IMR-90 (cell line): ENCODE measurements around the gene LAMC3. TPM values are rescaled to one million over a fixed set of nuclear protein-coding genes. Genes with fewer than 3 reads are reported as not detected.

Experiments
- ATAC-seq: fragments of 200-7000 bp; cut with Tn5 transposase; 2 replicates; pipeline ENCODE4 v1.9.1; 2020; ENCODE audit warnings: low read depth, mild to moderate bottlenecking, moderate library complexity
- BruUV-seq: library from RNA; stranded (reverse); fragments of 400-500 nt; replicated peaks from 2 replicates; lab custom pipeline; 2021; lab: Mats Ljungman, UMichigan
- CTCF ChIA-PET: fragments of 300-600 bp; formaldehyde crosslinking; extraction: SDS; loops from one replicate; lab custom pipeline; 2021; ENCODE audit warnings: antibody characterized with exemption; lab: Yijun Ruan, JAX
- POLR2A ChIA-PET: fragments of 300-600 bp; sonication (Branson Sonifier 250); formaldehyde crosslinking; loops from one replicate; lab custom pipeline; 2022; ENCODE audit warnings: antibody characterized with exemption; ENCODE audit not compliant: unreplicated experiment; lab: Charles Lee
- DNase-seq: peaks from one replicate; pipeline ENCODE4 v3.0.0; 2013
- H2AFZ ChIP-seq: replicated peaks from 2 replicates; pipeline ENCODE3; 2013; ENCODE audit warnings: low read length, mild to moderate bottlenecking; ENCODE audit not compliant: poor library complexity
- H2AK5ac ChIP-seq: 2 replicates; pipeline ENCODE4 v1.6.1; 2013; ENCODE audit warnings: low read depth, low read length, inconsistent platforms
- H2AK9ac ChIP-seq: replicated peaks from 2 replicates; pipeline ENCODE3; 2013; ENCODE audit warnings: mild to moderate bottlenecking, low read depth, low read length, moderate library complexity; ENCODE audit not compliant: poor library complexity
- H2BK120ac ChIP-seq: 2 replicates; pipeline ENCODE4 v1.6.1; 2013; ENCODE audit warnings: low read depth, low read length, inconsistent platforms
- H2BK15ac ChIP-seq: 3 replicates; pipeline ENCODE4 v1.6.1; 2013; ENCODE audit warnings: low read depth, low read length, inconsistent platforms
- H2BK20ac ChIP-seq: 2 replicates; pipeline ENCODE4 v1.6.1; 2013; ENCODE audit warnings: low read depth, mild to moderate bottlenecking, inconsistent platforms, low read length, moderate library complexity
- H2BK5ac ChIP-seq: 2 replicates; pipeline ENCODE4 v1.6.1; 2013; ENCODE audit warnings: mild to moderate bottlenecking, low read depth, low read length, inconsistent platforms; ENCODE audit not compliant: poor library complexity, severe bottlenecking
- H3K14ac ChIP-seq: replicated peaks from 2 replicates; pipeline ENCODE4 v1.6.1; 2013; ENCODE audit warnings: low read depth, low read length, inconsistent platforms
- H3K18ac ChIP-seq: 2 replicates; pipeline ENCODE4 v1.6.1; 2013; ENCODE audit warnings: low read depth, low read length, control low read depth
- H3K23ac ChIP-seq: 2 replicates; pipeline ENCODE4 v1.6.1; 2013; ENCODE audit warnings: low read depth, low read length, inconsistent platforms
- H3K27ac ChIP-seq: 2 replicates; pipeline ENCODE4 v1.5.1; 2013; ENCODE audit warnings: mild to moderate bottlenecking, control low read depth, low read length; ENCODE audit not compliant: insufficient read depth
- H3K27me3 ChIP-seq: 2 replicates; pipeline ENCODE4 v1.6.1; 2013; ENCODE audit warnings: low read length; ENCODE audit not compliant: control insufficient read depth, insufficient read depth
- H3K36me3 ChIP-seq: 2 replicates; pipeline ENCODE4 v1.6.1; 2013; ENCODE audit warnings: low read length, mixed read lengths; ENCODE audit not compliant: control insufficient read depth, insufficient read depth
- H3K4ac ChIP-seq: 2 replicates; pipeline ENCODE4 v1.6.1; 2013; ENCODE audit warnings: low read depth, low read length, inconsistent platforms
- H3K4me1 ChIP-seq: 2 replicates; pipeline ENCODE4 v1.6.1; 2013; ENCODE audit warnings: low read length, mixed read lengths; ENCODE audit not compliant: control insufficient read depth, insufficient read depth
- H3K4me2 ChIP-seq: 2 replicates; pipeline ENCODE4 v1.6.1; 2013; ENCODE audit warnings: low read depth, mild to moderate bottlenecking, control low read depth, low read length, moderate library complexity
- H3K4me3 ChIP-seq: 2 replicates; pipeline ENCODE4 v1.5.1; 2013; ENCODE audit warnings: low read depth, mild to moderate bottlenecking, control low read depth, low read length, moderate library complexity; ENCODE audit not compliant: insufficient read depth
- H3K56ac ChIP-seq: 2 replicates; pipeline ENCODE4 v1.6.1; 2013; ENCODE audit warnings: low read length, inconsistent platforms; ENCODE audit not compliant: insufficient read depth; ENCODE audit errors: extremely low read depth
- H3K79me1 ChIP-seq, 2 experiments: 2 replicates each; pipeline ENCODE4 v1.6.1; 2013; ENCODE audit warnings: low read length in 2 of 2, inconsistent platforms in 1 of 2, low read depth in 1 of 2
- H3K9ac ChIP-seq: 2 replicates; pipeline ENCODE4 v1.6.1; 2013; ENCODE audit warnings: low read depth, low read length, control low read depth
- H3K9me1 ChIP-seq: 2 replicates; pipeline ENCODE4 v1.6.1; 2013; ENCODE audit warnings: low read length, inconsistent platforms; ENCODE audit not compliant: insufficient read depth
- H3K9me3 ChIP-seq: 2 replicates; pipeline ENCODE4 v1.6.1; 2013; ENCODE audit warnings: low read length; ENCODE audit not compliant: control insufficient read depth, insufficient read depth
- H4K20me1 ChIP-seq: 2 replicates; pipeline ENCODE4 v1.6.1; 2013; ENCODE audit warnings: low read length, inconsistent platforms; ENCODE audit not compliant: insufficient read depth
- H4K5ac ChIP-seq: 2 replicates; pipeline ENCODE4 v1.6.1; 2013; ENCODE audit warnings: mild to moderate bottlenecking, low read depth, low read length, control low read depth
- H4K8ac ChIP-seq, 2 experiments: 2 replicates each; pipeline ENCODE4 v1.6.1; 2013; ENCODE audit warnings: low read depth in 2 of 2, low read length in 2 of 2, control low read depth in 1 of 2, inconsistent platforms in 1 of 2
- H4K91ac ChIP-seq: 2 replicates; pipeline ENCODE4 v1.6.1; 2013; ENCODE audit warnings: low read depth, low read length, inconsistent platforms; ENCODE audit not compliant: insufficient read depth
- BHLHE40 ChIP-seq: fragments of 150-350 bp; IDR thresholded peaks from 2 replicates; pipeline ENCODE4 v1.6.1; 2016; ENCODE audit warnings: mild to moderate bottlenecking, low read depth, low read length
- CEBPB ChIP-seq: IDR thresholded peaks from 2 replicates; pipeline ENCODE4 v1.6.1; 2012; ENCODE audit warnings: low read depth, low read length, improper control_type of control experiment
- CHD1 ChIP-seq: IDR thresholded peaks from 2 replicates; pipeline ENCODE4 v1.6.1; 2012; ENCODE audit warnings: low read depth, low read length, improper control_type of control experiment
- FOS ChIP-seq: fragments of 150-350 bp; IDR thresholded peaks from 2 replicates; pipeline ENCODE4 v1.6.1; 2016; ENCODE audit warnings: low read depth, low read length
- MAFK ChIP-seq: IDR thresholded peaks from 2 replicates; pipeline ENCODE4 v1.6.1; 2012; ENCODE audit warnings: low read depth, low read length, improper control_type of control experiment
- MXI1 ChIP-seq: IDR thresholded peaks from 2 replicates; pipeline ENCODE4 v1.6.1; 2012; ENCODE audit warnings: low read depth, mild to moderate bottlenecking, low read length, moderate library complexity, borderline replicate concordance
- RAD21 ChIP-seq: IDR thresholded peaks from 2 replicates; pipeline ENCODE4 v1.6.1; 2012; ENCODE audit warnings: low read length, improper control_type of control experiment
- RCOR1 ChIP-seq: IDR thresholded peaks from 2 replicates; pipeline ENCODE4 v1.6.1; 2012; ENCODE audit warnings: mild to moderate bottlenecking, low read length, improper control_type of control experiment; ENCODE audit not compliant: insufficient replicate concordance
- USF2 ChIP-seq: fragments of 150-350 bp; IDR thresholded peaks from 2 replicates; pipeline ENCODE4 v1.6.1; 2017; ENCODE audit warnings: mild to moderate bottlenecking, antibody characterized with exemption, low read length, low read depth
- whole genome bisulfite sequencing, 2 experiments: methylation state at CpG; one replicate each; pipeline versions ENCODE4 v1.1.5 to v1.1.7; 2013; ENCODE audit warnings: missing lambda C conversion rate in 2 of 2; ENCODE audit not compliant: insufficient read length in 1 of 2; ENCODE audit errors: extremely low coverage in 2 of 2; 5-methylcytosine and 5-hydroxymethylcytosine counted together
- dilution Hi-C: fragments of 300-500 bp; cut with HindIII; formaldehyde crosslinking; loops from one replicate; pipeline ENCODE4 v1.14.3; 2018; ENCODE audit warnings: low sequenced_read_pairs; ENCODE audit not compliant: unreplicated experiment
- in situ Hi-C: fragments of 300-500 bp; cut with MboI; formaldehyde crosslinking; loops from 3 replicates; pipeline ENCODE4 v1.14.3; 2019; ENCODE audit warnings: low sequenced_read_pairs, inconsistent platforms, mixed read lengths
- intact Hi-C: fragments of 100-400 bp; cut with micrococcal nuclease; formaldehyde crosslinking; loops from 2 replicates; pipeline ENCODE4 v1.10.0; 2022
- polyA plus RNA-seq, 3 experiments: library from polyadenylated mRNA; depleted of rRNA; stranded (reverse); fragments of >200 nt; gene quantifications; 2 replicates each; pipeline ENCODE4 v1.2.3, GENCODE V29; 2012; ENCODE audit warnings: low replicate concordance in 1 of 3
- total RNA-seq: library from RNA; depleted of rRNA; stranded (reverse); fragments of >200 nt; gene quantifications from 2 replicates; pipeline ENCODE4 v1.2.3, GENCODE V29; 2012
- TF ChIP-seq, protein P1 (sequence below): conservative IDR thresholded peaks from 2 replicates; pipeline ENCODE4 v1.5.1; 2012; ENCODE audit warnings: mild to moderate bottlenecking, low read depth, low read length, improper control_type of control experiment

Gene LAMC3
- total and polyA plus RNA-seq, 2 of the 4 experiments (the other 2 are of a cell fraction): not detected

DNA sequence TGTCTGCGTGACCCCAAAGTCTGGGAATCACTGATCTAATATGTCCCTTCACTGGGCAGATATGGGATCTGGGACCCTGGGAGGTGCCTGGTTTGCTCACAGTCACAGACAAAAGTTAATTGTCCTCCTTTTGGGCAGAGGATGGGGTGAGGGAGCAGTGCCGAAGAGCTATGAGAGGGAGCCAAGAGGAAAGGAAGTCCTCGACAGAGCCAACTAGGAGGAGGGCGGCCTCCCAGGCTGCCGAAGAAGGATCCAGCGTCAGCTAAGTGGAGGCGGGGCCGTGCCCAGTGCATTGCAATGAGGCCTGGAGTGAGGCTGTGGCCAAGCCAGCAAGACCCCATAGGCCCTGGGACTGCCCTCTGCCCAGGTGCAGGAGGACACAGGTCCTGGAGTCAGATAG, 98.8 kb downstream of the LAMC3 start:
- Histone ChIP-seq H3K4me3 (no peak overlapping the region), H3K56ac (no peak overlapping the region), H3K27ac (no peak overlapping the region), H3K27me3 (peaks cover 19% of the 10 kb centered on the region), H4K91ac (no peak overlapping the region), H3K4ac (no peak overlapping the region), H2AK9ac (no peak overlapping the region), H3K36me3 (no peaks in the 10 kb centered on the region), H2AK5ac (no peak overlapping the region), H2BK20ac (no peak overlapping the region), H3K9ac (no peak overlapping the region), H3K18ac (no peak overlapping the region), H3K23ac (no peak overlapping the region), H3K79me1 (no peaks in the 10 kb centered on the region), H2BK15ac (no peak overlapping the region), H3K4me1 (no peaks in the 10 kb centered on the region), H4K5ac (no peak overlapping the region), H3K4me2 (no peak overlapping the region), H4K8ac (no peak overlapping the region), H2AFZ (no peak overlapping the region), H3K14ac (no peak overlapping the region), H2BK120ac (no peak overlapping the region), H4K20me1 (no peaks in the 10 kb centered on the region), H3K9me1 (no peaks in the 10 kb centered on the region), H2BK5ac (no peak overlapping the region), H3K9me3 (no peaks in the 10 kb centered on the region)
- ChIA-PET CTCF (no interaction called here), POLR2A (no interaction called here)
- DNase-seq (no peak), ATAC-seq (no peak)
- BruUV-seq: no TSS peak
- dilution Hi-C loops (no loop called here), intact Hi-C loops (no loop called here), in situ Hi-C loops (no loop called here)
- TF ChIP-seq FOS: no peak
- no peak for TF ChIP-seq RAD21
- TF ChIP-seq USF2: no peak
- no peak for TF ChIP-seq RCOR1
- TF ChIP-seq, protein P1, sequence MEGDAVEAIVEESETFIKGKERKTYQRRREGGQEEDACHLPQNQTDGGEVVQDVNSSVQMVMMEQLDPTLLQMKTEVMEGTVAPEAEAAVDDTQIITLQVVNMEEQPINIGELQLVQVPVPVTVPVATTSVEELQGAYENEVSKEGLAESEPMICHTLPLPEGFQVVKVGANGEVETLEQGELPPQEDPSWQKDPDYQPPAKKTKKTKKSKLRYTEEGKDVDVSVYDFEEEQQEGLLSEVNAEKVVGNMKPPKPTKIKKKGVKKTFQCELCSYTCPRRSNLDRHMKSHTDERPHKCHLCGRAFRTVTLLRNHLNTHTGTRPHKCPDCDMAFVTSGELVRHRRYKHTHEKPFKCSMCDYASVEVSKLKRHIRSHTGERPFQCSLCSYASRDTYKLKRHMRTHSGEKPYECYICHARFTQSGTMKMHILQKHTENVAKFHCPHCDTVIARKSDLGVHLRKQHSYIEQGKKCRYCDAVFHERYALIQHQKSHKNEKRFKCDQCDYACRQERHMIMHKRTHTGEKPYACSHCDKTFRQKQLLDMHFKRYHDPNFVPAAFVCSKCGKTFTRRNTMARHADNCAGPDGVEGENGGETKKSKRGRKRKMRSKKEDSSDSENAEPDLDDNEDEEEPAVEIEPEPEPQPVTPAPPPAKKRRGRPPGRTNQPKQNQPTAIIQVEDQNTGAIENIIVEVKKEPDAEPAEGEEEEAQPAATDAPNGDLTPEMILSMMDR: no peak
- no peak for TF ChIP-seq MXI1
- TF ChIP-seq BHLHE40: no peak
- no peak for TF ChIP-seq MAFK
- TF ChIP-seq CEBPB: no peak
- no peak for TF ChIP-seq CHD1
- WGBS, 2 experiments: 20% methylated on average over 1 of the region's 8 CpGs; no CpG with 5 or more reads in 1 of the 2 experiments
